NCI-H2081 treated with DMSO at 0.1 percent for 48 hours (cell line): ENCODE data around the gene ADAM33.

Source experiments
- DNase-seq: peaks from one replicate; lab custom pipeline; 2025; lab: John Stamatoyannopoulos, UW

The ADAM33 gene

GRCh38 chr20:3686867-3687321 is 5.1 kb upstream of the ADAM33 start:
- DNase-seq, result no peak

- DNase-seq, result no peak
Measured at GRCh38 chr20:3686421-3686820, 4.6 kb upstream of the ADAM33 start.

- DNase-seq, result no peak
Measured at GRCh38 chr20:3685341-3685740, 3.5 kb upstream of the ADAM33 start.

GRCh38 chr20:3681352-3681930 is 369 bp downstream of the ADAM33 start:
- no peak for DNase-seq

GRCh38 chr20:3680701-3681351 is 984 bp downstream of the ADAM33 start:
- DNase-seq, result no peak

- DNase-seq, result no peak
Measured at GRCh38 chr20:3679749-3680700, 1.8 kb downstream of the ADAM33 start.

GRCh38 chr20:3678856-3679720 is 2.7 kb downstream of the ADAM33 start:
- DNase-seq, result no peak

- DNase-seq, result no peak
Measured at GRCh38 chr20:3678198-3678597, 3.6 kb downstream of the ADAM33 start.

GRCh38 chr20:3677733-3678132 is 4.1 kb downstream of the ADAM33 start:
- DNase-seq, result no peak

- no peak for DNase-seq
Measured at GRCh38 chr20:3674995-3675900, 6.6 kb downstream of the ADAM33 start.

- no peak for DNase-seq
Measured at GRCh38 chr20:3674447-3674846, 7.4 kb downstream of the ADAM33 start.

- no peak for DNase-seq
Measured at GRCh38 chr20:3673221-3674070, 8.4 kb downstream of the ADAM33 start.

- DNase-seq, result no peak
Measured at GRCh38 chr20:3672547-3673171, 9.2 kb downstream of the ADAM33 start.

- DNase-seq, result no peak
Measured at GRCh38 chr20:3671986-3672546, 9.7 kb downstream of the ADAM33 start.

GRCh38 chr20:3670945-3671344 is 10.9 kb downstream of the ADAM33 start:
- DNase-seq, result no peak

- DNase-seq, result no peak
Measured at GRCh38 chr20:3670511-3670910, 11.3 kb downstream of the ADAM33 start.

GRCh38 chr20:3669710-3670367 is 12.0 kb downstream of the ADAM33 start:
- DNase-seq, result no peak

- no peak for DNase-seq
Measured at GRCh38 chr20:3667434-3668037, 14.3 kb downstream of the ADAM33 start.
